IMR-90 (cell line): Measurements from ENCODE around the gene SNX3. TPM values are rescaled to one million over a fixed set of nuclear protein-coding genes. Genes with fewer than 3 reads are reported as not detected.

Experiments used
- ATAC-seq: fragments of 200-7000 bp; cut with Tn5 transposase; 2 replicates; pipeline ENCODE4 v1.9.1; 2020; ENCODE audit warnings: low read depth, mild to moderate bottlenecking, moderate library complexity
- BruUV-seq: library from RNA; stranded (reverse); fragments of 400-500 nt; replicated peaks from 2 replicates; lab custom pipeline; 2021; lab: Mats Ljungman, UMichigan
- CTCF ChIA-PET: fragments of 300-600 bp; formaldehyde crosslinking; extraction: SDS; loops from one replicate; lab custom pipeline; 2021; ENCODE audit warnings: antibody characterized with exemption; lab: Yijun Ruan, JAX
- POLR2A ChIA-PET: fragments of 300-600 bp; sonication (Branson Sonifier 250); formaldehyde crosslinking; loops from one replicate; lab custom pipeline; 2022; ENCODE audit warnings: antibody characterized with exemption; ENCODE audit not compliant: unreplicated experiment; lab: Charles Lee
- DNase-seq: peaks from one replicate; pipeline ENCODE4 v3.0.0; 2013
- H2AFZ ChIP-seq: replicated peaks from 2 replicates; pipeline ENCODE3; 2013; ENCODE audit warnings: low read length, mild to moderate bottlenecking; ENCODE audit not compliant: poor library complexity
- H2AK5ac ChIP-seq: 2 replicates; pipeline ENCODE4 v1.6.1; 2013; ENCODE audit warnings: low read depth, low read length, inconsistent platforms
- H2AK9ac ChIP-seq: replicated peaks from 2 replicates; pipeline ENCODE3; 2013; ENCODE audit warnings: mild to moderate bottlenecking, low read depth, low read length, moderate library complexity; ENCODE audit not compliant: poor library complexity
- H2BK120ac ChIP-seq: 2 replicates; pipeline ENCODE4 v1.6.1; 2013; ENCODE audit warnings: low read depth, low read length, inconsistent platforms
- H2BK15ac ChIP-seq: 3 replicates; pipeline ENCODE4 v1.6.1; 2013; ENCODE audit warnings: low read depth, low read length, inconsistent platforms
- H2BK20ac ChIP-seq: 2 replicates; pipeline ENCODE4 v1.6.1; 2013; ENCODE audit warnings: low read depth, mild to moderate bottlenecking, inconsistent platforms, low read length, moderate library complexity
- H2BK5ac ChIP-seq: 2 replicates; pipeline ENCODE4 v1.6.1; 2013; ENCODE audit warnings: mild to moderate bottlenecking, low read depth, low read length, inconsistent platforms; ENCODE audit not compliant: poor library complexity, severe bottlenecking
- H3K14ac ChIP-seq: replicated peaks from 2 replicates; pipeline ENCODE4 v1.6.1; 2013; ENCODE audit warnings: low read depth, low read length, inconsistent platforms
- H3K18ac ChIP-seq: 2 replicates; pipeline ENCODE4 v1.6.1; 2013; ENCODE audit warnings: low read depth, low read length, control low read depth
- H3K23ac ChIP-seq: 2 replicates; pipeline ENCODE4 v1.6.1; 2013; ENCODE audit warnings: low read depth, low read length, inconsistent platforms
- H3K27ac ChIP-seq: 2 replicates; pipeline ENCODE4 v1.5.1; 2013; ENCODE audit warnings: mild to moderate bottlenecking, control low read depth, low read length; ENCODE audit not compliant: insufficient read depth
- H3K27me3 ChIP-seq: 2 replicates; pipeline ENCODE4 v1.6.1; 2013; ENCODE audit warnings: low read length; ENCODE audit not compliant: control insufficient read depth, insufficient read depth
- H3K36me3 ChIP-seq: 2 replicates; pipeline ENCODE4 v1.6.1; 2013; ENCODE audit warnings: low read length, mixed read lengths; ENCODE audit not compliant: control insufficient read depth, insufficient read depth
- H3K4ac ChIP-seq: 2 replicates; pipeline ENCODE4 v1.6.1; 2013; ENCODE audit warnings: low read depth, low read length, inconsistent platforms
- H3K4me1 ChIP-seq: 2 replicates; pipeline ENCODE4 v1.6.1; 2013; ENCODE audit warnings: low read length, mixed read lengths; ENCODE audit not compliant: control insufficient read depth, insufficient read depth
- H3K4me2 ChIP-seq: 2 replicates; pipeline ENCODE4 v1.6.1; 2013; ENCODE audit warnings: low read depth, mild to moderate bottlenecking, control low read depth, low read length, moderate library complexity
- H3K4me3 ChIP-seq: 2 replicates; pipeline ENCODE4 v1.5.1; 2013; ENCODE audit warnings: low read depth, mild to moderate bottlenecking, control low read depth, low read length, moderate library complexity; ENCODE audit not compliant: insufficient read depth
- H3K56ac ChIP-seq: 2 replicates; pipeline ENCODE4 v1.6.1; 2013; ENCODE audit warnings: low read length, inconsistent platforms; ENCODE audit not compliant: insufficient read depth; ENCODE audit errors: extremely low read depth
- H3K79me1 ChIP-seq, 2 experiments: 2 replicates each; pipeline ENCODE4 v1.6.1; 2013; ENCODE audit warnings: low read length in 2 of 2, inconsistent platforms in 1 of 2, low read depth in 1 of 2
- H3K9ac ChIP-seq: 2 replicates; pipeline ENCODE4 v1.6.1; 2013; ENCODE audit warnings: low read depth, low read length, control low read depth
- H3K9me1 ChIP-seq: 2 replicates; pipeline ENCODE4 v1.6.1; 2013; ENCODE audit warnings: low read length, inconsistent platforms; ENCODE audit not compliant: insufficient read depth
- H3K9me3 ChIP-seq: 2 replicates; pipeline ENCODE4 v1.6.1; 2013; ENCODE audit warnings: low read length; ENCODE audit not compliant: control insufficient read depth, insufficient read depth
- H4K20me1 ChIP-seq: 2 replicates; pipeline ENCODE4 v1.6.1; 2013; ENCODE audit warnings: low read length, inconsistent platforms; ENCODE audit not compliant: insufficient read depth
- H4K5ac ChIP-seq: 2 replicates; pipeline ENCODE4 v1.6.1; 2013; ENCODE audit warnings: mild to moderate bottlenecking, low read depth, low read length, control low read depth
- H4K8ac ChIP-seq, 2 experiments: 2 replicates each; pipeline ENCODE4 v1.6.1; 2013; ENCODE audit warnings: low read depth in 2 of 2, low read length in 2 of 2, control low read depth in 1 of 2, inconsistent platforms in 1 of 2
- H4K91ac ChIP-seq: 2 replicates; pipeline ENCODE4 v1.6.1; 2013; ENCODE audit warnings: low read depth, low read length, inconsistent platforms; ENCODE audit not compliant: insufficient read depth
- BHLHE40 ChIP-seq: fragments of 150-350 bp; IDR thresholded peaks from 2 replicates; pipeline ENCODE4 v1.6.1; 2016; ENCODE audit warnings: mild to moderate bottlenecking, low read depth, low read length
- FOS ChIP-seq: fragments of 150-350 bp; IDR thresholded peaks from 2 replicates; pipeline ENCODE4 v1.6.1; 2016; ENCODE audit warnings: low read depth, low read length
- MAZ ChIP-seq: IDR thresholded peaks from 2 replicates; pipeline ENCODE4 v1.6.1; 2012; ENCODE audit warnings: low read depth, mild to moderate bottlenecking, low read length, improper control_type of control experiment, moderate library complexity, borderline replicate concordance
- MXI1 ChIP-seq: IDR thresholded peaks from 2 replicates; pipeline ENCODE4 v1.6.1; 2012; ENCODE audit warnings: low read depth, mild to moderate bottlenecking, low read length, moderate library complexity, borderline replicate concordance
- POLR2A ChIP-seq: IDR thresholded peaks from 2 replicates; pipeline ENCODE4 v1.6.1; 2012; ENCODE audit warnings: mild to moderate bottlenecking, low read depth, low read length
- RCOR1 ChIP-seq: IDR thresholded peaks from 2 replicates; pipeline ENCODE4 v1.6.1; 2012; ENCODE audit warnings: mild to moderate bottlenecking, low read length, improper control_type of control experiment; ENCODE audit not compliant: insufficient replicate concordance
- WGBS, 2 experiments: methylation state at CpG; one replicate each; pipeline versions ENCODE4 v1.1.5 to v1.1.7; 2013; ENCODE audit warnings: missing lambda C conversion rate in 2 of 2; ENCODE audit not compliant: insufficient read length in 1 of 2; ENCODE audit errors: extremely low coverage in 2 of 2; 5-methylcytosine and 5-hydroxymethylcytosine counted together
- dilution Hi-C: fragments of 300-500 bp; cut with HindIII; formaldehyde crosslinking; loops from one replicate; pipeline ENCODE4 v1.14.3; 2018; ENCODE audit warnings: low sequenced_read_pairs; ENCODE audit not compliant: unreplicated experiment
- in situ Hi-C: fragments of 300-500 bp; cut with MboI; formaldehyde crosslinking; loops from 3 replicates; pipeline ENCODE4 v1.14.3; 2019; ENCODE audit warnings: low sequenced_read_pairs, inconsistent platforms, mixed read lengths
- intact Hi-C: fragments of 100-400 bp; cut with micrococcal nuclease; formaldehyde crosslinking; loops from 2 replicates; pipeline ENCODE4 v1.10.0; 2022
- polyA plus RNA-seq, 3 experiments: library from polyadenylated mRNA; depleted of rRNA; stranded (reverse); fragments of >200 nt; gene quantifications; 2 replicates each; pipeline ENCODE4 v1.2.3, GENCODE V29; 2012; ENCODE audit warnings: low replicate concordance in 1 of 3
- total RNA-seq: library from RNA; depleted of rRNA; stranded (reverse); fragments of >200 nt; gene quantifications from 2 replicates; pipeline ENCODE4 v1.2.3, GENCODE V29; 2012

Gene SNX3
- total and polyA plus RNA-seq, 2 of the 4 experiments (the other 2 are of a cell fraction), result 105 to 159 TPM

DNA sequence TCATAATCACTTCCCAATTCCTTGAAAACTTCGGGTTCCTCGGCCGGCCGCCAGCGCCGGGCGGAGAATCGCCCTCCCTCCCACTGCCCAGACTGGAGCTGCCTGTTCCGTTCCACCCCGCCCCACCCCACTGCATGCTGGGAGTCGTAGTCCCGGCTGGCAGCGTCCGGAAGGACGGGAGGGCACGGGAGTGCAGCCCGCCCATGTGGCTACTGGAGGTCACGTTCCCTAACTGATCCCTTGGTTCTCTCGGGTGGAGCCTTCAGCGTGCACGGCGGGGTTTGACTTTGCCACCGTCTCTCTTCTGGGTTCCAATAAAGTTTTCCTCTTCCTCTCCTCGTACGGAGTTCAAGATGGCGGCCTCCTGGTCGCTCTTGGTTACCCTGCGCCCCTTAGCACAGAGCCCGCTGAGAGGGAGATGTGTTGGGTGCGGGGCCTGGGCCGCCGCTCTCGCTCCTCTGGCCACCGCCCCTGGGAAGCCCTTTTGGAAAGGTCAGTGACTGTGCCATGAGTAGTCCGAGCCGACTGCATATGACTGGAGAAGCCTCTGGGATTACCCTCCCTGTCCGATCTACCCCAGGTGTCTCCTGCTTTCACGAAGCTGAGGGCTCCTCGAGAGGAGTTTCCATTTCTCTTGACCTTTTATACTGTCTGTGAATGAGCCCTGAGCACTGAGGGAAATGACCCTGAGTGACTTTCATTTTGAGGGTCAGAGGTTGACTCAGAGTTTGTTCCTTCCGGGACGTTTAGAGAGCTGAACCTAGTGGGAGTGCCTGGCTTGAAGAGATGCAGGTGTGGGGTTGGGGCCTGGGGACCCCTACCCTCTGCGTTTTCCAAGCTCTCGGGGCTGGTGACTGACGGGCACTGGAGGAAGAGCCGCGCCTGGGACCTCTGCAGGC is 34.1 kb upstream of the SNX3 start, which contains the start of gene AFG1L:
Gene AFG1L (plus strand): TSS at position 328 of the 899 bp plus-strand sequence. CDS start 26 bp downstream, at position 354.
- intact Hi-C loops, result loop anchor here (1.0 kb wide), 1 partner anchor 34 kb away; the partner anchor contains the start of gene SNX3
- peak within 1 kb of the TSS; percentile 95 for H2BK120ac ChIP-seq
- peak within 1 kb of the TSS; percentile 95 to 100 for H4K8ac ChIP-seq
- POLR2A ChIA-PET, result no interaction called here
- H3K79me1 ChIP-seq, result peaks cover 8 to 13% of the 10 kb centered on the region in 2 experiments
- H4K91ac ChIP-seq, result peak within 1 kb of the TSS; percentile 98
- CTCF ChIA-PET, result interaction anchor here (0.6 kb wide), 1 partner anchor 413 kb away, joined by 3 read pairs; no protein-coding TSS in a partner anchor
- H2AFZ ChIP-seq, result peak within 1 kb of the TSS; percentile 98
- DNase-seq (peak; percentile 80), ATAC-seq (peak; percentile 99)
- H3K4me3 ChIP-seq, result peak within 1 kb of the TSS; percentile 75
- peak within 1 kb of the TSS; percentile 91 for H2AK9ac ChIP-seq
- H3K14ac ChIP-seq, result peak within 1 kb of the TSS; percentile 99
- no peaks in the 10 kb centered on the region for H4K20me1 ChIP-seq
- no peaks in the 10 kb centered on the region for H3K36me3 ChIP-seq
- H3K9ac ChIP-seq, result peak within 1 kb of the TSS; percentile 91
- peak within 1 kb of the TSS; percentile 94; the same call in 2 of the 3 replicates for H2BK15ac ChIP-seq
- WGBS, 2 experiments, result 2% methylated on average over 13 of the region's 46 CpGs; no CpG with 5 or more reads in 1 of the 2 experiments
- H3K4me2 ChIP-seq, result peak within 1 kb of the TSS; percentile 92
- peak within 1 kb of the TSS; percentile 97 for H3K56ac ChIP-seq
- peak within 1 kb of the TSS; percentile 93 for H2BK5ac ChIP-seq
- peak within 1 kb of the TSS; percentile 98 for H3K23ac ChIP-seq
- peak within 1 kb of the TSS; percentile 86 for H2BK20ac ChIP-seq
- no peaks in the 10 kb centered on the region for H3K27me3 ChIP-seq
- TF ChIP-seq FOS (no peak), MAZ (peak; percentile 45; the same call in 1 of the 2 replicates), MXI1 (0 out of 2 replicates have a peak, but pooled peaks have one; percentile 21), RCOR1 (no peak), BHLHE40 (peak; percentile 73), POLR2A (peak; percentile 39; the same call in 1 of the 2 replicates)
- H3K4ac ChIP-seq, result peak within 1 kb of the TSS; percentile 97
- H4K5ac ChIP-seq, result peak within 1 kb of the TSS; percentile 95
- H3K4me1 ChIP-seq, result no peaks in the 10 kb centered on the region
- no TSS peak for BruUV-seq
- peak within 1 kb of the TSS; percentile 95 for H3K18ac ChIP-seq
- H3K9me1 ChIP-seq, result no peaks in the 10 kb centered on the region
- in situ Hi-C loops, result no loop called here
- dilution Hi-C loops, result no loop called here
- H3K9me3 ChIP-seq, result no peaks in the 10 kb centered on the region
- peak within 1 kb of the TSS; percentile 75 for H2AK5ac ChIP-seq
- peak within 1 kb of the TSS; percentile 95 for H3K27ac ChIP-seq
